Measurements from ENCODE around the gene ABTB2. TPM values are rescaled to one million over a fixed set of nuclear protein-coding genes. Genes with fewer than 3 reads are reported as not detected.

The ABTB2 gene
- polyA plus RNA-seq, 1 donor (not counting 4 experiments of a cell fraction or from before 2014, with no cell fraction given): 1.0 TPM

- Histone ChIP-seq H3K4me3 (ENCODE audit: control insufficient read depth in 2 of 3, extremely low read depth in 1 of 3, insufficient read depth in 2 of 3, low read depth in 1 of 3, low read length in 3 of 3) (no peak overlapping the region), H2AFZ (ENCODE audit: control insufficient read depth, low read length) (no peak overlapping the region), H4K20me1 (ENCODE audit: control insufficient read depth, extremely low read depth, insufficient read depth, low read length) (no peaks in the 10 kb centered on the region), H3K9me1 (ENCODE audit: control insufficient read depth, extremely low read depth, insufficient read depth, low read length) (no peaks in the 10 kb centered on the region), H3K4me2 (ENCODE audit: control insufficient read depth, extremely low read depth, insufficient read depth, low read depth, low read length) (no peak overlapping the region), H3K9ac (ENCODE audit: control insufficient read depth, extremely low read depth, insufficient read depth, low read length) (no peak overlapping the region), H3K79me2 (ENCODE audit: control insufficient read depth, insufficient read depth, low read length) (no peaks in the 10 kb centered on the region), H3K27ac (ENCODE audit: control insufficient read depth, insufficient read depth, low read length) (no peak overlapping the region), H3K4me1 (ENCODE audit: control insufficient read depth, extremely low read depth, insufficient read depth, low read length) (peaks cover 14% of the 10 kb centered on the region), H3K9me3 (ENCODE audit: control insufficient read depth, low read depth, low read length) (no peaks in the 10 kb centered on the region), H3K27me3 (ENCODE audit: control insufficient read depth, extremely low read depth, insufficient read depth, low read length) (no peaks in the 10 kb centered on the region), H3K36me3 (ENCODE audit: control insufficient read depth in 2 of 2, extremely low read depth in 1 of 2, insufficient read depth in 2 of 2, low read length in 2 of 2) (no peaks in the 10 kb centered on the region)
- dilution Hi-C loops (cut with MboI; ENCODE audit: extremely low pct_ligation_motif_present, low sequenced_read_pairs): no loop called here
- TF ChIP-seq EZH2 (IDR thresholded peaks at IDR 0.05; ENCODE audit: low read length) (no peak), CTCF (optimal IDR thresholded peaks at IDR 0.05 in 1 of 3, IDR thresholded peaks at IDR 0.05 in 1 of 3, conservative IDR thresholded peaks at IDR 0.05 in 1 of 3; ENCODE audit: extremely low read depth in 1 of 3, insufficient read depth in 2 of 3, low read length in 3 of 3) (no peak)
- DNase-seq (ENCODE audit: low read depth, low spot score): no peak
- no peak for FAIRE-seq
Measured at GRCh38 chr11:34180040-34180813, 177.6 kb downstream of the ABTB2 start.

DNA sequence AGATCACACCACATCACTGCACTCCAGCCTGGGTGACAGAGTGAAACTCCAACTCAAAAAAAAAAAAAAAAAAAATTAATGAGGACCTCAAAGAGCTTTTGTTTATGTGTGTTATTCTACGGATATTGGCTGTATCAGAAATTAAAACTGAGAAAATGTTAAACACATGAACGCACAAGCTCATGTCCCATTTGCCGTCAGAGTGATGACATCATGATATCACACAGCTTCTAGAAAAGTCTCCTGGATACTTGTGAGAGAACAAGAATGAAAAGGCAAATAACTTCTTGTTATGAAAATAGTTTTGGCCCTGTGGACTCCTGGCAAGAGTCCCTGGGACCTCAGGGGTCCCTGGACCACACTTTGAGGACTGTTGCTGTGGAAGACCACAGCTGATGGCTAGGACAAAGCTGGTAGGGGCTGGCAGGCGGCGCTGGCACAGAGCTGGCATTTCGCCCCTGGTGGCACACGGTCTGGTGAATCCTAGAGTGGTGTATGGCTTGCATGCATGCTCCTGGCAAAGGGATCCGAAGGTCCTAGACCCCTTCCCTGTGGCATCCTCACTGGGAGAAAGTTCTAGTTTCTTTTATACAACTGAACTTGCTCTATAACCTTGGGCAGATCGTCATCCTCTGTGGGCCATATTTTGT lies 178.7 kb downstream of the ABTB2 start:
- no peaks in the 10 kb centered on the region for H3K79me2 ChIP-seq (ENCODE audit: control insufficient read depth, insufficient read depth, low read length)
- H3K36me3 ChIP-seq (ENCODE audit: control insufficient read depth in 2 of 2, extremely low read depth in 1 of 2, insufficient read depth in 2 of 2, low read length in 2 of 2): no peaks in the 10 kb centered on the region
- H2AFZ ChIP-seq (ENCODE audit: control insufficient read depth, low read length): no peak overlapping the region
- H3K4me1 ChIP-seq (ENCODE audit: control insufficient read depth, extremely low read depth, insufficient read depth, low read length): peaks cover 14% of the 10 kb centered on the region
- no peak for FAIRE-seq
- dilution Hi-C loops (cut with MboI; ENCODE audit: extremely low pct_ligation_motif_present, low sequenced_read_pairs): no loop called here
- no peaks in the 10 kb centered on the region for H3K27me3 ChIP-seq (ENCODE audit: control insufficient read depth, extremely low read depth, insufficient read depth, low read length)
- no peak overlapping the region for H3K4me3 ChIP-seq (ENCODE audit: control insufficient read depth in 2 of 3, extremely low read depth in 1 of 3, insufficient read depth in 2 of 3, low read depth in 1 of 3, low read length in 3 of 3)
- TF ChIP-seq CTCF (optimal IDR thresholded peaks at IDR 0.05 in 1 of 3, IDR thresholded peaks at IDR 0.05 in 1 of 3, conservative IDR thresholded peaks at IDR 0.05 in 1 of 3; ENCODE audit: extremely low read depth in 1 of 3, insufficient read depth in 2 of 3, low read length in 3 of 3) (no peak), EZH2 (IDR thresholded peaks at IDR 0.05; ENCODE audit: low read length) (no peak)
- no peaks in the 10 kb centered on the region for H4K20me1 ChIP-seq (ENCODE audit: control insufficient read depth, extremely low read depth, insufficient read depth, low read length)
- H3K9me1 ChIP-seq (ENCODE audit: control insufficient read depth, extremely low read depth, insufficient read depth, low read length): no peaks in the 10 kb centered on the region
- H3K27ac ChIP-seq (ENCODE audit: control insufficient read depth, insufficient read depth, low read length): no peak overlapping the region
- no peak overlapping the region for H3K4me2 ChIP-seq (ENCODE audit: control insufficient read depth, extremely low read depth, insufficient read depth, low read depth, low read length)
- H3K9ac ChIP-seq (ENCODE audit: control insufficient read depth, extremely low read depth, insufficient read depth, low read length): no peak overlapping the region
- H3K9me3 ChIP-seq (ENCODE audit: control insufficient read depth, low read depth, low read length): no peaks in the 10 kb centered on the region
- DNase-seq (ENCODE audit: low read depth, low spot score): no peak

All from keratinocyte (primary cell).